Activated CD4-positive, CD25-positive, alpha-beta regulatory T cell treated with anti-CD3 and anti-CD28 coated beads, Interleukin-2, amount 50 U/mL, for 72 hours (primary cell): Measurements from ENCODE around the gene TIGD2.
"Not testable (repeated sequence)": the region's sequence is repeated elsewhere in the genome, so short reads cannot be mapped to it uniquely, and the experiment has no call there.

ENCODE experiments used
- DNase-seq: peaks from one replicate; pipeline ENCODE4 v3.0.0; 2021

The TIGD2 gene

GRCh38 chr4:89121387-89122068, 10.2 kb downstream of the TIGD2 start:
- no peak for DNase-seq

- DNase-seq: no peak
Measured at GRCh38 chr4:89123451-89123851, 12.1 kb downstream of the TIGD2 start.

- no peak for DNase-seq
Measured at GRCh38 chr4:89125901-89126782, 14.8 kb downstream of the TIGD2 start.

GRCh38 chr4:89129080-89129640, 17.8 kb downstream of the TIGD2 start:
- DNase-seq: no peak

- no peak for DNase-seq
Measured at GRCh38 chr4:89134775-89135319, 23.5 kb downstream of the TIGD2 start.

- no peak for DNase-seq
Measured at GRCh38 chr4:89136525-89136924, 25.2 kb downstream of the TIGD2 start.

GRCh38 chr4:89137231-89137630, 25.9 kb downstream of the TIGD2 start:
- DNase-seq: no peak

GRCh38 chr4:89137695-89138094, 26.4 kb downstream of the TIGD2 start:
- DNase-seq: no peak

- DNase-seq: no peak
Measured at GRCh38 chr4:89140168-89140759, 28.9 kb downstream of the TIGD2 start.

- DNase-seq: no peak
Measured at GRCh38 chr4:89142691-89143669, 31.6 kb downstream of the TIGD2 start.

- not testable (repeated sequence) for DNase-seq
Measured at GRCh38 chr4:89144652-89145051, 33.3 kb downstream of the TIGD2 start.

GRCh38 chr4:89146196-89146595, 34.9 kb downstream of the TIGD2 start:
- no peak for DNase-seq

- DNase-seq: no peak
Measured at GRCh38 chr4:89152972-89153371, 41.6 kb downstream of the TIGD2 start.

GRCh38 chr4:89156174-89156914, 45.0 kb downstream of the TIGD2 start:
- no peak for DNase-seq

GRCh38 chr4:89157488-89158024, 46.2 kb downstream of the TIGD2 start:
- no peak for DNase-seq

GRCh38 chr4:89158884-89159503, 47.7 kb downstream of the TIGD2 start:
- no peak for DNase-seq

GRCh38 chr4:89160806-89161205, 49.5 kb downstream of the TIGD2 start:
- DNase-seq: no peak

GRCh38 chr4:89161841-89162240, 50.5 kb downstream of the TIGD2 start:
- DNase-seq: no peak

- DNase-seq: no peak
Measured at GRCh38 chr4:89162496-89162895, 51.2 kb downstream of the TIGD2 start.

- DNase-seq: no peak
Measured at GRCh38 chr4:89162987-89163386, 51.7 kb downstream of the TIGD2 start.
